Bronchial epithelial cell (primary cell): ENCODE results near the gene SLC6A16. TPM values are rescaled to one million over a fixed set of nuclear protein-coding genes. Genes with fewer than 3 reads are reported as not detected.
"Not testable (repeated sequence)": the region's sequence is repeated elsewhere in the genome, so short reads cannot be mapped to it uniquely, and the experiment has no call there.

Experiments
- DNase-seq: peaks from one replicate; pipeline ENCODE4 v3.0.0-alpha.2; 2010; ENCODE audit warnings: low read depth
- FAIRE-seq: peaks from 2 replicates; lab custom pipeline; 2011; peaks lifted over from hg19 to GRCh38; lab: Jason Lieb, UNC
- H3K27me3 ChIP-seq: 2 replicates; pipeline ENCODE4 v1.5.1; 2011; ENCODE audit warnings: low read length; ENCODE audit not compliant: control insufficient read depth, insufficient read depth
- H3K36me3 ChIP-seq: 2 replicates; pipeline ENCODE4 v1.5.1; 2011; ENCODE audit warnings: low read length; ENCODE audit not compliant: control insufficient read depth, insufficient read depth
- H3K4me3 ChIP-seq: 2 replicates; pipeline ENCODE4 v1.5.1; 2011; ENCODE audit warnings: mild to moderate bottlenecking, low read depth, low read length, control low read depth
- CTCF ChIP-seq: IDR thresholded peaks from 2 replicates; pipeline ENCODE4 v1.5.1; 2011; ENCODE audit warnings: mild to moderate bottlenecking, moderate library complexity, low read length, control low read depth, inconsistent platforms; ENCODE audit not compliant: insufficient read depth, severe bottlenecking
- total RNA-seq: library from RNA; depleted of rRNA; stranded (reverse); fragments of >200 nt; gene quantifications from 2 replicates; pipeline ENCODE4 v1.2.1, GENCODE V29; 2014

The SLC6A16 gene
- total RNA-seq, 1 donor from 2014 or later, result not detected

DNA sequence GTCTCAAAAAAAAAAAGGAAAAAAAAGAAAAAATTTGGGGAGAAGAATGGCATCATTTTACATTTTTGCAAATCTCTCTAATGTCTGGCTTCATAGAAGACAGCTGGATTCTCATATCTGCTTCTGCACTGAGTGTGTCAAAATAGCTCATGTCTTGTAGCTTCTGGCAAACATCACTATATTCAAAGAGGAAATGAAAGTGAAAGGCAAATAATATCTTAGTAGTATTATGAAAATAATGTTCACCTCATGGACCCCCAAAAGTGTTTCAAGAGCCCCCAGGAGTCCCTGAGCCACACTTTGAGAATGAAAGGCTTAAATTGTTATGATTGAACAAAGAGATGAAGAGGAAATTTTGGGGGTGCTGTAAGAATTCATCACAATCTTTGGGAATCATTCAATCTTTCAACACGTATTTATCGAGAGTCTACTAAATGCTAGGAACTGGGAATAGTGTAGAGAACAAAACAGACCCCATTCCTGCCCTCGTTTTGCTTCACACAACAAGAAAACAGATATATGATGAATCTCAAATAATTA lies 1.2 kb upstream of the SLC6A16 start:
- Histone ChIP-seq H3K4me3 (no peak overlapping the region), H3K36me3 (no peaks in the 10 kb centered on the region), H3K27me3 (no peaks in the 10 kb centered on the region)
- FAIRE-seq, result no peak
- TF ChIP-seq CTCF, result no peak
- DNase-seq, result no peak

DNA sequence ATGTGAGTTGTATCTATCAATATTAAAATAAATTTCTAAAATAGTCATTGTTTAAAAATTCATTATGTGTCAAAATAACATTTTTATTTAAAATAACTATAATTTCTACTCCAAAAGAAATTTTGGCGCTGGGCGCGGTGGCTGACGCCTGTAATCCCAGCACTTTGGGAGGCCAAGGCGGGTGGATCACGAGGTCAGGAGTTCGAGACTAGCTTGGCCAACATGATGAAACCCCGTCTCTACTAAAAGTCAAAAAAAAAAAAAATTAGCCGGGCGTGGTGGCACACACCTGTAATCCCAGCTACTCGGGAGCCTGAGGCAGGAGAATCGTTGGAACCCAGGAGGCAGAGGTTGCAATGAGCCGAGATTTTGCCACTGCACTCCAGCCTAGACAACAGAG lies 765 bp upstream of the SLC6A16 start:
- H3K36me3 ChIP-seq, H3K27me3 ChIP-seq, DNase-seq, H3K4me3 ChIP-seq, FAIRE-seq: not testable (repeated sequence)

GRCh38 chr19:49318296-49318695 lies 6.7 kb downstream of the SLC6A16 start:
- DNase-seq, result no peak
- H3K36me3 ChIP-seq, result no peaks in the 10 kb centered on the region
- H3K27me3 ChIP-seq, result no peaks in the 10 kb centered on the region
- TF ChIP-seq CTCF, result no peak
- no peak overlapping the region for H3K4me3 ChIP-seq
- FAIRE-seq, result no peak

GRCh38 chr19:49316284-49316683 lies 8.7 kb downstream of the SLC6A16 start:
- TF ChIP-seq CTCF, result no peak
- DNase-seq (no peak), FAIRE-seq (peak; percentile 58)
- Histone ChIP-seq H3K36me3 (no peaks in the 10 kb centered on the region), H3K27me3 (no peaks in the 10 kb centered on the region), H3K4me3 (no peak overlapping the region)

- FAIRE-seq, result no peak
- no peaks in the 10 kb centered on the region for H3K27me3 ChIP-seq
- no peaks in the 10 kb centered on the region for H3K36me3 ChIP-seq
- DNase-seq, result no peak
- no peak for TF ChIP-seq CTCF
- H3K4me3 ChIP-seq, result no peak overlapping the region
Measured at GRCh38 chr19:49315111-49315510, 9.9 kb downstream of the SLC6A16 start.

DNA sequence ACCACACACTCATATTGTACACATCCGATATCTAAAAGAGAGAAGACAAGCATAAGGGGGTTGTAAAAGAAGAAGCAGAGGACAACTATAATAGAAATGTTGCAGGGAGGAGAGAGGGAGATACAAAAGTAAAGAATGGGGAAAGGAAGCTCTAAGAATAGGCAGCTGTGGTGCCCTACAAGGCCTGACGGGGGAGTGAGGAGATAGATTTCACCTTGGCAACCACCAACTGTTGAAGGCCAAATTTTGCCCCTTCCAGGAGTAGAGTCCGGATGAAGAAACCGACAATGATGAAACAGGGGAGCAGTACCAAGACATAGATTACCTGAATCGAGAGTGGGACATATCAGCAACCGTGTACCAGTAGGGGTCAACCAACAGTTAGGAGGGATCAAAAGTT lies 15.9 kb downstream of the SLC6A16 start:
- DNase-seq (no peak), FAIRE-seq (no peak)
- Histone ChIP-seq H3K36me3 (no peaks in the 10 kb centered on the region), H3K27me3 (no peaks in the 10 kb centered on the region), H3K4me3 (no peak overlapping the region)
- no peak for TF ChIP-seq CTCF

DNA sequence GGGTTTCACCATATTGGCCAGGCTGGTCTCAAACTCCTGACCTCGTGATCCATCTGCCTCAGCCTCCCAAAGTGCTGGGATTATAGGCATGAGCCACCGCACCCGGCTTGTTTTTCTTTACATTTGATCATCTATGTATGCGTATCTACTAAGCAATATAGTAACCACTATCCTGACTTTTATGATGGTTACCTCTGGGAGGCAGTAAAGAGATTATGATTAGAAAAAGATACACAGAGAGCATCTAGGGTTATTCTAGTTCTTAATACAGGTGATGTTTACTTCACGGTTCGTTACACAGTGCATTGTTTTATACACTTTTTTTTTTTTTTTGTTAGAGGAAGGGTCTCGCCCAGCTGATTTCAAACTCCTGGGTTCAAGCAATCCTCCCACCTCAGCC lies 18.3 kb downstream of the SLC6A16 start:
- H3K27me3 ChIP-seq, H3K4me3 ChIP-seq, DNase-seq, FAIRE-seq, H3K36me3 ChIP-seq: not testable (repeated sequence)
